Kidney (tissue), 14 donors: ENCODE data around the gene CLTCL1. TPM values are rescaled to one million over a fixed set of nuclear protein-coding genes. Genes with fewer than 3 reads are reported as not detected.

Source experiments
- DNase-seq, 5 donors: peaks; one replicate each; pipeline ENCODE4 v3.0.0-alpha.2; 2013 to 2020
- FAIRE-seq: peaks from 2 replicates; lab custom pipeline; 2012; peaks lifted over from hg19 to GRCh38; lab: Jason Lieb, UNC
- H3K27ac ChIP-seq, 2 donors: one replicate each; pipeline ENCODE4 v1.7.0; 2013; ENCODE audit warnings: low read depth in 2 of 2, low read length in 2 of 2, inconsistent platforms in 1 of 2
- H3K27me3 ChIP-seq: one replicate; pipeline ENCODE4 v1.7.1; 2013; ENCODE audit warnings: low read length, inconsistent platforms; ENCODE audit not compliant: control insufficient read depth, insufficient read depth
- H3K36me3 ChIP-seq, 3 donors: one replicate each; pipeline versions ENCODE4 v1.7.0 to v1.7.1; 2013; ENCODE audit warnings: low read length in 3 of 3, control low read depth in 1 of 3, inconsistent platforms in 1 of 3; ENCODE audit not compliant: insufficient read depth in 3 of 3, control insufficient read depth in 2 of 3
- H3K4me1 ChIP-seq, 3 donors: one replicate each; pipeline versions ENCODE4 v1.7.0 to v1.7.1; 2013; ENCODE audit warnings: low read length in 3 of 3, inconsistent platforms in 1 of 3, low read depth in 1 of 3; ENCODE audit not compliant: control insufficient read depth in 2 of 3, insufficient read depth in 2 of 3
- H3K4me3 ChIP-seq, 3 donors: one replicate each; pipeline versions ENCODE4 v1.7.0 to v1.8.1; 2013; ENCODE audit warnings: low read length in 3 of 3, control low read depth in 1 of 3, inconsistent platforms in 1 of 3
- H3K9ac ChIP-seq, 3 donors: one replicate each; pipeline versions ENCODE4 v1.7.0 to v1.7.1; 2013; ENCODE audit warnings: low read length in 3 of 3, control low read depth in 1 of 3, inconsistent platforms in 1 of 3
- H3K9me3 ChIP-seq, 3 donors: one replicate each; pipeline versions ENCODE4 v1.7.0 to v1.7.1; 2013; ENCODE audit warnings: low read length in 3 of 3, control low read depth in 1 of 3, inconsistent platforms in 1 of 3; ENCODE audit not compliant: control insufficient read depth in 2 of 3, insufficient read depth in 1 of 3
- intact Hi-C: fragments of 100-400 bp; cut with DNase I; formaldehyde crosslinking; loops from one replicate; pipeline ENCODE4 v1.11.1; 2022
- polyA plus RNA-seq: library from polyadenylated mRNA; stranded (reverse); fragments of 350-450 nt; fragmentation: Illumina TruSeq; extraction: RNeasy Lipid Tissue Mini Kit (QIAGEN cat#74804); gene quantifications from one replicate; pipeline ENCODE4 v1.2.3, GENCODE V29; 2014; ENCODE audit warnings: low read depth, low replicate concordance; ENCODE audit not compliant: insufficient read depth
- total RNA-seq: library from RNA; stranded (reverse); fragmentation: NEBNext Ultra II Directional; extraction: Animal tissue kit (Norgen Biotek cat#: 25700); gene quantifications from one replicate; pipeline ENCODE4 v1.2.1, GENCODE V29; 2021
- TF ChIP-seq, protein P1 (sequence below): IDR thresholded peaks from 3 replicates; pipeline ENCODE4 v1.5.1; 2012; ENCODE audit warnings: mild to moderate bottlenecking, moderate library complexity, borderline replicate concordance; ENCODE audit not compliant: insufficient read depth; ENCODE audit errors: extremely low read depth
- donor health status: control.
- donor health status: control.
- donor health status: control.
- donor health status: control.
- donor health status: control.
- donor health status: DM: yes; HTN: yes; CAD: no.
- donor health status: Normal renal cell carcinoma (clear cell type).

CLTCL1 gene
- total and polyA plus RNA-seq, 2 donors from 2014 or later = 4.0 to 6.3 TPM

DNA sequence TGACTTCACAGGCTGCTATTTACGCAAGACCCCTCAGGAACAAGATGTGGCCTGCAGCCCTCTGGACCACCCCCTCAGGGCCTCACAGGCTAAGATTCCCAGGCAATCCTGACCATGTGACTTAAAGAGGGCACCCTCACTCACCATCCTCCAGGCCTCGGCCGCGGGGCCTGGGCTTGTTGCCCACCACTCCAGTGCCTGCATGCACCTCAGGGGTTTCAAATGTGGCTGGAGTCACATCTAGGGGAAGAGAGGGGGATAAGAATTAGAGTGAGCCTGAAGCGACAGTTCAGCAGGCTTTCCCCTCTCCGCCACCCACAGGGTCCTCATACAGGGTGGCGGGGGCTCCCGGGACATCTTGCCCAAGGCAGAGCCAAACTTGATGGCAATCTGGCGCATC lies 149.1 kb downstream of the CLTCL1 start:
- Histone ChIP-seq H3K36me3 (peaks cover 10 to 49% (median 26%) of the 10 kb centered on the region in 3 donors), H3K9me3 (no peaks in the 10 kb centered on the region), H3K27me3 (peaks cover under 1% of the 10 kb centered on the region), H3K4me1 (peaks cover 0 to 8% (median 0%) of the 10 kb centered on the region in 3 donors), H3K27ac (no peak overlapping the region), H3K4me3 (no peak overlapping the region), H3K9ac (no peak overlapping the region)
- intact Hi-C loops = no loop called here
- DNase-seq (no peak), FAIRE-seq (no peak)
- TF ChIP-seq, protein P1, sequence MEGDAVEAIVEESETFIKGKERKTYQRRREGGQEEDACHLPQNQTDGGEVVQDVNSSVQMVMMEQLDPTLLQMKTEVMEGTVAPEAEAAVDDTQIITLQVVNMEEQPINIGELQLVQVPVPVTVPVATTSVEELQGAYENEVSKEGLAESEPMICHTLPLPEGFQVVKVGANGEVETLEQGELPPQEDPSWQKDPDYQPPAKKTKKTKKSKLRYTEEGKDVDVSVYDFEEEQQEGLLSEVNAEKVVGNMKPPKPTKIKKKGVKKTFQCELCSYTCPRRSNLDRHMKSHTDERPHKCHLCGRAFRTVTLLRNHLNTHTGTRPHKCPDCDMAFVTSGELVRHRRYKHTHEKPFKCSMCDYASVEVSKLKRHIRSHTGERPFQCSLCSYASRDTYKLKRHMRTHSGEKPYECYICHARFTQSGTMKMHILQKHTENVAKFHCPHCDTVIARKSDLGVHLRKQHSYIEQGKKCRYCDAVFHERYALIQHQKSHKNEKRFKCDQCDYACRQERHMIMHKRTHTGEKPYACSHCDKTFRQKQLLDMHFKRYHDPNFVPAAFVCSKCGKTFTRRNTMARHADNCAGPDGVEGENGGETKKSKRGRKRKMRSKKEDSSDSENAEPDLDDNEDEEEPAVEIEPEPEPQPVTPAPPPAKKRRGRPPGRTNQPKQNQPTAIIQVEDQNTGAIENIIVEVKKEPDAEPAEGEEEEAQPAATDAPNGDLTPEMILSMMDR = no peak

DNA sequence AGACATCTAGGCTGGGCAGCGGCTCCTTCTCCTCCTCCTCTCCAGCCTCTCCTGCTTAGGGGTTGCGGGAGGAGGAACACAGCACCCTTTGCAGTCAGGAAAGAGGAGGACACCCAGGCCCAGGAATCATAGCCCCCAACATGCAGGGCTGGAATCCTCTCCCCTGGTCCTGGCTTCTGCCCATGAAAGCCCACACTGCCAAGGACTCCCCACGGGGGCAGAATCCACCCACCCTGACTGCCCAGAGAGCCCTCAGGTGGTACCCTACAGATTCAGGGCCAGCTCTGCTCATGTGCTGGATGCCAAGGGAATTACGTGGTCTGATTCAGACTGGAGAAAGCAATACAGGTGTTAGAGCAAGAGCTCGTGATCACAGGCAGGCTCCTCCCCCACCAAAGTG lies 151.5 kb downstream of the CLTCL1 start:
- DNase-seq = no peak
- intact Hi-C loops = no loop called here
- no peak for FAIRE-seq

DNA sequence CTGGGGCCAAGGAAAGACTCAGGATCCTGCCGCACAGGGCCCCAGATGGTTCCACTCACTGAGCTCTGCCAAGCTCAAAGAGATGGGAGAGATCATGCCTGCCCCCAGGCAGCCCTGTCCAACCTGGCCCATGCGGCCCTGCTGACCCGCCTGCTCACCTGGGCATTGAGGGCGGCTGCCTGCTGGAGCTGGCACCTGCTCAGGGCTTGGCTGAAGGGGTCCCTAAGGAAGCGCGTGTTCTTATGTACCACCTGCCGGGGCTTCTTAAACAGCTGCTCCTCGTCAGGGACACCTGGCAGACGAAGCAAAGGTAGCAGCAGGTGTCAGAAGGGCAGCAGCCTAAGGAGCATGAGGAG lies 152.5 kb downstream of the CLTCL1 start:
- peaks cover 10 to 60% (median 36%) of the 10 kb centered on the region in 3 donors for H3K36me3 ChIP-seq
- H3K4me3 ChIP-seq = no peak overlapping the region
- no peaks in the 10 kb centered on the region for H3K27me3 ChIP-seq
- no peak overlapping the region for H3K9ac ChIP-seq
- TF ChIP-seq, protein P1 = no peak
- DNase-seq (no peak), FAIRE-seq (no peak)
- no peaks in the 10 kb centered on the region for H3K9me3 ChIP-seq
- intact Hi-C loops = no loop called here
- peaks cover 0 to 7% (median 0%) of the 10 kb centered on the region in 3 donors for H3K4me1 ChIP-seq
- H3K27ac ChIP-seq = no peak overlapping the region

More for the DNA sequence above, 151.5 kb downstream of the CLTCL1 start:
- H3K27ac ChIP-seq = no peak overlapping the region
- no peaks in the 10 kb centered on the region for H3K9me3 ChIP-seq
- H3K36me3 ChIP-seq = peaks cover 10 to 60% (median 32%) of the 10 kb centered on the region in 3 donors
- no peaks in the 10 kb centered on the region for H3K27me3 ChIP-seq
- no peak overlapping the region for H3K9ac ChIP-seq
- H3K4me3 ChIP-seq = no peak overlapping the region
- TF ChIP-seq, protein P1 = no peak
- peaks cover 0 to 8% (median 0%) of the 10 kb centered on the region in 3 donors for H3K4me1 ChIP-seq
